HCT116 (cell line): Measurements from ENCODE around the gene BMPER. TPM values are rescaled to one million over a fixed set of nuclear protein-coding genes. Genes with fewer than 3 reads are reported as not detected.

Experiments
- ATAC-seq: fragments of 200-7000 bp; cut with Tn5 transposase; 2 replicates; pipeline ENCODE4 v1.9.1; 2020; ENCODE audit warnings: mild to moderate bottlenecking, moderate library complexity
- BruUV-seq: library from RNA; stranded (reverse); fragments of 400-500 nt; replicated peaks from 2 replicates; lab custom pipeline; 2021; lab: Mats Ljungman, UMichigan
- CTCF ChIA-PET: fragments of 300-600 bp; sonication (Branson Sonifier 250); formaldehyde crosslinking; loops from one replicate; lab custom pipeline; 2021; ENCODE audit warnings: antibody characterized with exemption; lab: Charles Lee
- POLR2A ChIA-PET: fragments of 300-600, 350-600 bp; sonication (Branson Sonifier 250); formaldehyde crosslinking; loops from one replicate; lab custom pipeline; 2021; ENCODE audit warnings: antibody characterized with exemption; lab: Charles Lee
- RAD21 ChIA-PET, 2 experiments: fragments of 300-600 bp; sonication (Branson Sonifier 250); formaldehyde crosslinking; loops; one replicate each; lab custom pipeline; 2023; ENCODE audit warnings: low total read pairs in 2 of 2; ENCODE audit not compliant: uncharacterized antibody in 2 of 2, unreplicated experiment in 2 of 2, low non-redundant PET in 1 of 2; lab: Charles Lee
- DNase-seq: peaks from one replicate; pipeline ENCODE4 v3.0.0-alpha.2; 2010; ENCODE audit warnings: low read depth, low spot score
- H2AFZ ChIP-seq: fragments of 200-600 bp; shearing (Covaris generic), sonication (generic); 2 replicates; pipeline ENCODE4 v1.6.1; 2017; ENCODE audit warnings: low read depth, mixed run types, mixed read lengths, antibody characterized with exemption, low read length; ENCODE audit not compliant: poor library complexity, severe bottlenecking
- H3K27ac ChIP-seq: 2 replicates; pipeline ENCODE4 v1.5.1; 2012; ENCODE audit warnings: low read depth, low read length
- H3K27me3 ChIP-seq: fragments of 200-600 bp; sonication (generic); 2 replicates; pipeline ENCODE4 v1.6.1; 2016; ENCODE audit warnings: mixed run types, low read length, mixed read lengths; ENCODE audit not compliant: insufficient read depth
- H3K36me3 ChIP-seq, 2 experiments: fragments of 200-500 bp in 1 of 2; fragments of 200-600 bp in 1 of 2; sonication (Bioruptor generic) in 1 of 2; sonication (generic) in 1 of 2; 2 replicates each; pipeline versions ENCODE4 v1.5.1 to v1.6.1; 2014 to 2016; ENCODE audit warnings: low read length in 2 of 2, inconsistent platforms in 1 of 2, mixed read lengths in 1 of 2, mixed run types in 1 of 2; ENCODE audit not compliant: insufficient read depth in 2 of 2, control insufficient read depth in 1 of 2
- H3K4me1 ChIP-seq, 2 experiments: fragments of 200-600 bp in 1 of 2; sonication (generic) in 1 of 2; 2 replicates each; pipeline versions ENCODE4 v1.5.1 to v1.6.1; 2012 to 2017; ENCODE audit warnings: low read length in 2 of 2, inconsistent platforms in 1 of 2, mild to moderate bottlenecking in 1 of 2, mixed read lengths in 1 of 2, mixed run types in 1 of 2, moderate library complexity in 1 of 2; ENCODE audit not compliant: insufficient read depth in 2 of 2, control insufficient read depth in 1 of 2
- H3K4me2 ChIP-seq: fragments of 200-600 bp; sonication (generic); 2 replicates; pipeline ENCODE4 v1.6.1; 2017; ENCODE audit warnings: mixed run types, low read length, mixed read lengths
- H3K4me3 ChIP-seq, 2 experiments: fragments of 200-600 bp in 1 of 2; sonication (generic) in 1 of 2; replicated peaks in 1 of 2; 2 replicates each; pipeline ENCODE4 v1.5.1; 2011 to 2016; ENCODE audit warnings: low read length in 2 of 2, control low read depth in 1 of 2, low read depth in 1 of 2, mild to moderate bottlenecking in 1 of 2, mixed read lengths in 1 of 2, mixed run types in 1 of 2
- H3K79me2 ChIP-seq: fragments of 200-600 bp; sonication (generic); 2 replicates; pipeline ENCODE4 v1.6.1; 2017; ENCODE audit warnings: mild to moderate bottlenecking, mixed run types, low read length, moderate library complexity, mixed read lengths; ENCODE audit not compliant: insufficient read depth
- H3K9ac ChIP-seq: fragments of 200-600 bp; sonication (generic); 2 replicates; pipeline ENCODE4 v1.6.1; 2016; ENCODE audit warnings: low read length, mixed read lengths
- H3K9me2 ChIP-seq: fragments of 200-600 bp; sonication (generic), shearing (Covaris generic); 2 replicates; pipeline ENCODE4 v1.6.1; 2017; ENCODE audit warnings: mixed run types, mild to moderate bottlenecking, moderate library complexity; ENCODE audit not compliant: insufficient read depth
- H3K9me3 ChIP-seq, 2 experiments: fragments of 200-500 bp in 1 of 2; fragments of 200-600 bp in 1 of 2; sonication (Bioruptor generic) in 1 of 2; sonication (generic) in 1 of 2; 2 replicates each; pipeline ENCODE4 v1.6.1; 2014 to 2017; ENCODE audit warnings: low read length in 2 of 2, mixed read lengths in 2 of 2, inconsistent platforms in 1 of 2, low read depth in 1 of 2, mild to moderate bottlenecking in 1 of 2, mixed run types in 1 of 2, moderate library complexity in 1 of 2; ENCODE audit not compliant: control insufficient read depth in 1 of 2, insufficient read depth in 1 of 2
- H4K20me1 ChIP-seq: fragments of 200-600 bp; sonication (generic), shearing (Covaris generic); 2 replicates; pipeline ENCODE4 v1.6.1; 2017; ENCODE audit warnings: mixed run types, mild to moderate bottlenecking, moderate library complexity; ENCODE audit not compliant: insufficient read depth
- CEBPB ChIP-seq: IDR thresholded peaks from 2 replicates; pipeline ENCODE4 v1.6.1; 2012; ENCODE audit warnings: low read depth
- FOSL1 ChIP-seq: IDR thresholded peaks from 2 replicates; pipeline ENCODE4 v1.6.1; 2012; ENCODE audit warnings: low read depth
- POLR2AphosphoS5 ChIP-seq: IDR thresholded peaks from 2 replicates; pipeline ENCODE4 v1.6.1; 2011; ENCODE audit warnings: mild to moderate bottlenecking, low read depth, low read length, moderate library complexity
- SIN3A ChIP-seq: IDR thresholded peaks from 2 replicates; pipeline ENCODE4 v1.6.1; 2012; ENCODE audit warnings: low read depth
- TCF7L2 ChIP-seq: IDR thresholded peaks from 2 replicates; pipeline ENCODE4 v1.7.0; 2011; ENCODE audit warnings: borderline replicate concordance, inconsistent platforms; ENCODE audit not compliant: insufficient read depth, insufficient read length; ENCODE audit errors: extremely low read depth
- ZBTB33 ChIP-seq: IDR thresholded peaks from 2 replicates; pipeline ENCODE4 v1.6.1; 2011; ENCODE audit warnings: mild to moderate bottlenecking, low read length, moderate library complexity; ENCODE audit not compliant: insufficient replicate concordance; ENCODE audit errors: extremely low read depth
- intact Hi-C: fragments of 100-400 bp; cut with micrococcal nuclease; formaldehyde crosslinking; loops from 2 replicates; pipeline ENCODE4 v1.10.0; 2022
- total RNA-seq: library from RNA; stranded (reverse); gene quantifications from one replicate; pipeline ENCODE4 v1.2.1, GENCODE V29; 2021; ENCODE audit not compliant: unreplicated experiment
- TF ChIP-seq, protein P1 (sequence below): IDR thresholded peaks from 2 replicates; pipeline ENCODE4 v1.6.1; 2012
- TF ChIP-seq, protein P2 (sequence below): IDR thresholded peaks from 2 replicates; pipeline ENCODE4 v1.6.1; 2012; ENCODE audit warnings: low read depth

Gene BMPER
- total RNA-seq, 1 experiment from 2014 or later: not detected

DNA sequence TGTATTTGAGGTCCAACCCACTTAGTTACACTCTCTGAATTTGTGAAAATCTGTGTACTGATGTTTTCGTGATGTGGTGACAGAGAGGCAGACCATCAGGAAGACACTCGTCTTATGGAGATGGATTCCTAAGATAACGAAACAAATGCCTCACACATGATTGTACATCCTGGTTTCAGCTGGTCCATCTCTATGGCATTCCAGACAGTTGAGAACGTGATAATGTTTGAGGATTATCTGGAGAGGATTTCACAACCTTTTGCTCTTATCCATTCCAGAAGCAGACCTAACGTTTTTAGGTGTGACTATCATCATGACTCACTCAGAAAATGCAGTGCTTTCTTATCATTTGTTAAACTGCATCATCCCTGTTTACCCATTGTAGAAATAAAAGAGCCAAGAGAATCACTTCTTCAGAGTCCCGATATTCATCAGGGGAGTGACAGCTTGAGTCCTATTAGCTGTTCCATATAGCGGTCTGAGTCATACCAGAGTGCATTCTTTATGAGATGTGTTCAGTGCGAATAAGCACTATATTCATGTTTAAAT lies 74.5 kb downstream of the BMPER start:
- ChIA-PET CTCF (no interaction called here), RAD21 (no interaction called here), POLR2A (no interaction called here)
- TF ChIP-seq, protein P1, sequence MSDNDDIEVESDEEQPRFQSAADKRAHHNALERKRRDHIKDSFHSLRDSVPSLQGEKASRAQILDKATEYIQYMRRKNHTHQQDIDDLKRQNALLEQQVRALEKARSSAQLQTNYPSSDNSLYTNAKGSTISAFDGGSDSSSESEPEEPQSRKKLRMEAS: no peak
- TF ChIP-seq ZBTB33 (no peak), CEBPB (no peak), SIN3A (no peak), FOSL1 (no peak), POLR2AphosphoS5 (no peak), TCF7L2 (no peak)
- TF ChIP-seq, protein P2, sequence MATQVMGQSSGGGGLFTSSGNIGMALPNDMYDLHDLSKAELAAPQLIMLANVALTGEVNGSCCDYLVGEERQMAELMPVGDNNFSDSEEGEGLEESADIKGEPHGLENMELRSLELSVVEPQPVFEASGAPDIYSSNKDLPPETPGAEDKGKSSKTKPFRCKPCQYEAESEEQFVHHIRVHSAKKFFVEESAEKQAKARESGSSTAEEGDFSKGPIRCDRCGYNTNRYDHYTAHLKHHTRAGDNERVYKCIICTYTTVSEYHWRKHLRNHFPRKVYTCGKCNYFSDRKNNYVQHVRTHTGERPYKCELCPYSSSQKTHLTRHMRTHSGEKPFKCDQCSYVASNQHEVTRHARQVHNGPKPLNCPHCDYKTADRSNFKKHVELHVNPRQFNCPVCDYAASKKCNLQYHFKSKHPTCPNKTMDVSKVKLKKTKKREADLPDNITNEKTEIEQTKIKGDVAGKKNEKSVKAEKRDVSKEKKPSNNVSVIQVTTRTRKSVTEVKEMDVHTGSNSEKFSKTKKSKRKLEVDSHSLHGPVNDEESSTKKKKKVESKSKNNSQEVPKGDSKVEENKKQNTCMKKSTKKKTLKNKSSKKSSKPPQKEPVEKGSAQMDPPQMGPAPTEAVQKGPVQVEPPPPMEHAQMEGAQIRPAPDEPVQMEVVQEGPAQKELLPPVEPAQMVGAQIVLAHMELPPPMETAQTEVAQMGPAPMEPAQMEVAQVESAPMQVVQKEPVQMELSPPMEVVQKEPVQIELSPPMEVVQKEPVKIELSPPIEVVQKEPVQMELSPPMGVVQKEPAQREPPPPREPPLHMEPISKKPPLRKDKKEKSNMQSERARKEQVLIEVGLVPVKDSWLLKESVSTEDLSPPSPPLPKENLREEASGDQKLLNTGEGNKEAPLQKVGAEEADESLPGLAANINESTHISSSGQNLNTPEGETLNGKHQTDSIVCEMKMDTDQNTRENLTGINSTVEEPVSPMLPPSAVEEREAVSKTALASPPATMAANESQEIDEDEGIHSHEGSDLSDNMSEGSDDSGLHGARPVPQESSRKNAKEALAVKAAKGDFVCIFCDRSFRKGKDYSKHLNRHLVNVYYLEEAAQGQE: no peak
- ATAC-seq (peak; percentile 40; the same call in 1 of the 2 replicates), DNase-seq (no peak)
- H3K9me3 ChIP-seq: no peaks in the 10 kb centered on the region
- peak overlapping the region; percentile 33 for H3K4me2 ChIP-seq
- H3K27me3 ChIP-seq: no peaks in the 10 kb centered on the region
- no peak overlapping the region for H3K4me3 ChIP-seq
- no peaks in the 10 kb centered on the region for H4K20me1 ChIP-seq
- H3K4me1 ChIP-seq: peaks cover 0 to 11% of the 10 kb centered on the region in 2 experiments; a peak in 2 of 4 replicates
- H3K9me2 ChIP-seq: no peaks in the 10 kb centered on the region
- H3K36me3 ChIP-seq: no peaks in the 10 kb centered on the region
- intact Hi-C loops: no loop called here
- no peak overlapping the region for H3K9ac ChIP-seq
- H3K27ac ChIP-seq: no peak overlapping the region
- no TSS peak for BruUV-seq
- no peaks in the 10 kb centered on the region for H3K79me2 ChIP-seq
- H2AFZ ChIP-seq: no peak overlapping the region
